IPS-20b (cell line): ENCODE results near the gene ADPRHL1.

ENCODE experiments used
- H3K27ac ChIP-seq: one replicate; pipeline ENCODE4 v1.5.1; 2013; ENCODE audit warnings: low read length
- H3K27me3 ChIP-seq: 2 replicates; pipeline ENCODE4 v1.6.1; 2013; ENCODE audit warnings: mild to moderate bottlenecking, low read length, inconsistent platforms; ENCODE audit not compliant: insufficient read depth
- H3K36me3 ChIP-seq: 2 replicates; pipeline ENCODE4 v1.6.1; 2013; ENCODE audit warnings: low read depth, mild to moderate bottlenecking, inconsistent platforms, low read length, moderate library complexity; ENCODE audit not compliant: insufficient read depth
- H3K4me1 ChIP-seq: 2 replicates; pipeline ENCODE4 v1.6.1; 2013; ENCODE audit warnings: mild to moderate bottlenecking, control low read depth, inconsistent platforms, low read length, moderate library complexity; ENCODE audit not compliant: insufficient read depth
- H3K4me3 ChIP-seq: 2 replicates; pipeline ENCODE4 v1.5.1; 2013; ENCODE audit warnings: mild to moderate bottlenecking, low read length, inconsistent platforms
- H3K9ac ChIP-seq: 2 replicates; pipeline ENCODE4 v1.6.1; 2013; ENCODE audit warnings: low read depth, mild to moderate bottlenecking, inconsistent platforms, low read length, moderate library complexity
- H3K9me3 ChIP-seq: 2 replicates; pipeline ENCODE4 v1.6.1; 2013; ENCODE audit warnings: mild to moderate bottlenecking, low read depth, low read length, inconsistent platforms; ENCODE audit not compliant: insufficient read depth

The ADPRHL1 gene

DNA sequence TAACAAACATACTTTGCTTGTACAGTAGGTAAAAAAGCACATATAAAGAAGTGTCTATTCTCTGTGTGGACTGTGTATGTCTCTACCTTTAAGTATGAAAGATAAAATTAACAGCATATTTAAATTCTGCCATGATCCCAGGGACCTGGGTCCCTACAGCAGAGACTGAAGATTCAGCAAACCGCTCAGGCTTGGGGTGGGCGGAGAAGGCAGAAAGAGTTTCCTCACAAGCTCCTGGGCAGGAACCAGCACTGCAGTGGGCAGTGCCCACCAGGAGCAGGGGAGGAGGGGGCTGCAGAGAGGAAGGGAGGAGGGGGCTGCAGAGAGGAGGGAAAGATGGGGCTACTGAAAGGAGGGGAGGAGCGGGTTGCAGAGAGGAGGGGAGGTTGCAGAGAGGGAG is 44.7 kb downstream of the ADPRHL1 start:
- H3K27me3 ChIP-seq = no peaks in the 10 kb centered on the region
- H3K4me3 ChIP-seq = no peak overlapping the region

DNA sequence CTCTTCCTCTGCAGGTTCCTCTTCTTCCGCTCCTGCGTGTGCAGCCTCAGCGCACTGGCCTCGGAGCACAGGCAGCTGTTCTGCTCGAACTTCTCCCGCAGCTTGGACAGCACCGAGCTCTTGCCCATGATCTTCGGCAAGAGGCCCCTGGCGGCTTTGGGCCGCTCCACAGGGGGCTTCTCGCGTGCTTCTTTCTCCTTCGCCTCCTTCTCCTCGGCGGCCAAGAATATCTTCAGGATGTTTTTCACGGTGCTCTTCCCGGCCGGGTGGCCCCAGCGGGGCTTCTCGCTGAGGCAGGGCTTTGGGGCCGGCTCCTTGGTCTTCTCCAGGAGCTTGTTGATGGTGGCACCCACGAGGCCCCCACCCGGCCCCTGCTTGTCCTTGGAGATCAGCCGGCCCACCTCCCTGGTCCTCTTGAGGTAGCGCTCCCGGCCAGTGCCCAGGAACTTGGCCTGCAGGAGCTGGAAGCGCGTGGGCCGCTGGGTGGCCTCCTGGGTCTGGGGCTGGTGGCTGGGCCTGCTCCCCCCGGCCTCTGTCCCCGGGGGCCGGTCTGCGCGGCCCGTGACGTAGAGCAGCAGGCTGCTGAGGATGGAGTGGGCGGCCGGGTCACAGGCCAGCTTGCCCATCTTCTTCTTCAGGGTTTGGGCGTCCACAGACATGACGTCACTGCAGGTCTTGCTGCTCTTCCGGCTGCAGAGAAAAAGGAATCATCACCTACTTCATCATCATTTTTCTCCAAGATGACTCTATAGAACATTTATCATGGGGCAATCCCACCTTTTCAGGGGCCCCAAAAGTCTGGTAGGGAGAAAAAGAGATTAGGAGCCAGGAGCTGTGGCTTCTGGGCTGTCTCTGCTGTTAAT is 45.5 kb downstream of the ADPRHL1 start:
- no peaks in the 10 kb centered on the region for H3K27me3 ChIP-seq
- no peaks in the 10 kb centered on the region for H3K4me1 ChIP-seq
- no peak overlapping the region for H3K9ac ChIP-seq
- no peak overlapping the region for H3K4me3 ChIP-seq
- no peaks in the 10 kb centered on the region for H3K36me3 ChIP-seq
- no peak overlapping the region for H3K27ac ChIP-seq
- H3K9me3 ChIP-seq = no peaks in the 10 kb centered on the region

More for the DNA sequence above, 44.7 kb downstream of the ADPRHL1 start:
- Histone ChIP-seq H3K9me3 (no peaks in the 10 kb centered on the region), H3K36me3 (no peaks in the 10 kb centered on the region), H3K4me1 (no peaks in the 10 kb centered on the region), H3K9ac (no peak overlapping the region), H3K27ac (no peak overlapping the region)

DNA sequence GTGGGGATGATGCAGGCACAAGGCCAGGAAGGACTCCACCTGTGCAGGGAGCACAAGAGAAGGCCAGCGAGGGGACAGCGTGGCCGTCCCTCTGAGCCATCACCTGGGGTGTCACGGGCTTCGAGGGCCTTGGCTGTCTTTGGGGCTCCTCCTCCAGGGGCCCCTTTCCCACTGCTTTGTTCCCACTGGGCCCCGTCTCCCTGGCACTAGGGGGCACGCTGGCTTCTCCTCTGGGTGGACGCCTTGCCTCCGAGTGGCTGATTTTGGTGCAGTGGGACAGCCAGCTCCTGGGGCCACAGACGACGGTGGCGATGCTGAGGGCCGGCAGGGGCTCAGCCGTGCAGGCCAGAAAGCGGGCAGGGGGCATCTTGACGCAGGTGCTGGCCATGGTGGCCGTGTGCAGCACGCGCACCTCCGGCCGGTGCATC is 46.2 kb downstream of the ADPRHL1 start:
- Histone ChIP-seq H3K9me3 (no peaks in the 10 kb centered on the region), H3K27me3 (no peaks in the 10 kb centered on the region), H3K27ac (no peak overlapping the region), H3K4me1 (no peaks in the 10 kb centered on the region), H3K4me3 (no peak overlapping the region), H3K36me3 (no peaks in the 10 kb centered on the region), H3K9ac (no peak overlapping the region)

DNA sequence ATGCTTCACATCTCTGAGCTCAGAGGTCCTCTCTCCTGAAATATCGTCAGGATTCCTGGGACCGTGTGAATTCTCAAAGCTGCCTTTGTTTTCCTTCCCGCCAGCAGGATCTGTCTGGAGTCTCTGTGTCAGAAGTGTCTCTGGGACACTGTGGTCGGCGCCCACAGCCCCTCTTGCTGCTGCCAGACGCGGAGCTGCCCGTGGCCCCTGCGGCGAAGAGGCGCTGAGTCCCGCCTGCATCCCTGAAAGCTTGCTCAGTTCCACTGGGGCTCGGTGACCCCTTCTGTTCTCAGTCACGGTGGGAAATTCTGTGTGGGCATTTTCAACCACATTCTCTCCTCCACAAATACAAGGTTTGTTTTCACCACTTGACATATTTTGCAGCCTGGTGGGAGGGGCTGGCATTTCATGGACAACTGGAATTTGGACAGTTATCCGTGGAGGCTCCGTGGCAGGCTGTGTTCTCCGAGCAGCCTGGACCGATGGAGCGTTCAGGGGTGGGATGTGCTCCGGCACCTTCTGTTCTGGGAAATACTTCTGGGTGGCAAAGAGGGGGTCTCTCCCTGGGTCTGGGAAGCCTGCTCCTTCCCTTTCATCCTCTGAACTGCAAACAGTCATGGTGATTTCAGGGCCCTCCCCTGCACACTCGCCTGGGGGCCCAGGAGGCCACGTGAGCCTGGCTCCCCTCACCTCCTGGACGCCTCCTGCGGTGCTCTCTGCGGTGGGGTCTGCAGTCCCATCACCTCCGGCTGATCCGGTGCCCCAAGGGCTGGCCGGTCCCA is 46.8 kb downstream of the ADPRHL1 start:
- Histone ChIP-seq H3K9ac (no peak overlapping the region), H3K27ac (no peak overlapping the region), H3K4me3 (no peak overlapping the region), H3K4me1 (no peaks in the 10 kb centered on the region), H3K36me3 (no peaks in the 10 kb centered on the region), H3K9me3 (no peaks in the 10 kb centered on the region), H3K27me3 (no peaks in the 10 kb centered on the region)

DNA sequence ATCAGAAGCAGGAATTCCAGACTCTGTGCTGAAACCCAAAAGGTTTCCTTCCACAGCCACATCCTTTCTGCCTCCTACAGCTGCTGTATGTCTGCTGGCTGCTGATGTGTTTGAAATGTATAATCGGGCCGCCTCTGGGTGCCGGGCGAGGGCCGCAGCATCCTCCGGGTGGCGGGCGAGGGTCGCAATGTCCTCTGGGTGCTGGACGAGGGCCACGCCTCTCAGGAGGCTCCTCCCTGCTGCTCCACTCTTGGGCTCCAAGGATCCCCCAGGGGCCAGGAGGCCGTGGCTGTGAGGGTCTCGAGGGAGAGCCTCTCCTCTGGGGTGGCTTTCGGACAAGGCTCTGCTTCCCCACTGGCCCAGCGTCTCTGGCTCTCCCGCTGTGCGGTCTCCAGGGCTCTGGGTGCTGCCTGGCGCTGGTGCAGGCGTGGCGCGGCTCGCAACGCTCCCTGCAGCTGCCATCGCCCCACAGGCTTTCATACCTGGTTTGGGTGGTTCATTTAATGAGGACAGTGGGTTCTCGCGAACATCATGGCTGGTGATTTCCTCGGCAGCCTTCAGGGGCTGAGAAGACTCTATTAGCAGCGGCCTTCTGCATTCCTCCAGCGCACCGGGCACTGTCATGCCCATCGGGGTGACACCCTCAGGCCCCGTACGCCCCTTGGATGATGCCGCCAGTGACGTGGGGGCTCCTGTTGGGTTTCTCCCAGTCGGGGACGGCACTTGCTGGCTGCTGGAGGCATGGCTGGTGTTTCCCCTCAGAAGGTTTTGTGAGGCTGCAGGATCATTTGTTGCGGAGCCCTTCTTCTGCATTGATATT is 47.6 kb downstream of the ADPRHL1 start:
- H3K27me3 ChIP-seq = no peaks in the 10 kb centered on the region
- H3K36me3 ChIP-seq = no peaks in the 10 kb centered on the region
- H3K9ac ChIP-seq = no peak overlapping the region
- no peak overlapping the region for H3K27ac ChIP-seq
- no peaks in the 10 kb centered on the region for H3K9me3 ChIP-seq
- no peaks in the 10 kb centered on the region for H3K4me1 ChIP-seq
- H3K4me3 ChIP-seq = no peak overlapping the region

DNA sequence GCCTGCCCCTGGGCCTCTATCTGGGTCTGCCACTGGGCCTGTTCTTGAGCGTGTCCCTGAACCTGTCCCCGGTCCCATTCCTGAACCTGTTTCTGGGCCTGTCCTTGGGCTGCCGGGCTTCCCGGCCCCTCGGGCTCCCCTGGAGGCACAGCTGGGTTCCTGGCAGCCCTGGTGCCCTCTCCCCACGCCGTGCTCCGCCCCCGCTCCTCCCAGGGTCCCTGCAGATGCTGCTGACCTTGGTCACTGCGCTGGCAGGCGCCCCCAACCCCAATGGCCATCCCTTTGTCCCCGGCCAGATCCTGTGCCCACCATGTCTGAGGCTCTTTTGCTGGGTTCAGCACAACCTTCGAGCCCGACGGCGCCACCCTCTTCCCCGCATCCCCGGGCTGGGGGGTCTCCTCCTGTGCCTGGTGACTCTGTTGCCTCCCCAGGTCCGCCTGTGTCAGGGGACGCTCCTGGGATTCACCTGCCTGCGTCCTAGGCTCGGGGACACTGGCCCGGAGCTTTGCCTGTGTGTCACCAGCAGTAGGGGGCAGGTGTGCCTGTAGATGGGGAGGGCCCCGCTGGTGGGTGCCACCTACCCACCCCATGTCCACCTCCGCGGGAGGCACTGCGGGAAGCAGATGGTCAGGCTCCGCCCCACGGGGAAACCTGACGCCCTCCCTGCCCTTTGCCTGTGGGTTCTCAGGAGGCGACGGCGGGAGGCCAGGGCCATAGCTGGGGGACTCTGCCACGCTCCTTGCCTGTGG is 48.4 kb downstream of the ADPRHL1 start:
- H3K9me3 ChIP-seq = no peaks in the 10 kb centered on the region
- no peaks in the 10 kb centered on the region for H3K27me3 ChIP-seq
- no peak overlapping the region for H3K4me3 ChIP-seq

DNA sequence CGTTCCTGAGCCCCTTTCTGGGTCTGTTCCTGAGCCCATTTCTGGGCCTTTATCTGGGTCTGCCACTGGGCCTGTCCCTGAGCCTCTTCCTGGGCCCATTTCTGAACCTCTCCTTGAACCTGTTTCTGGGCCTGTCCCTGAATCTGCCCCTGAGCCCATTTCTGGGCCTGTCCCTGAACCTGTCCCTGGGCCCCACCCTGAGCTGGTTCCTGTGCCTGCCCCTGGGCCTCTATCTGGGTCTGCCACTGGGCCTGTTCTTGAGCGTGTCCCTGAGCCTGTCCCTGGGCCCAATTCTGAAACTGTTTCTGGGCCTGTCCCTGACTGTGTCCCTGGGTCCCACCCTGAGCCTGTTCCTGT is 48.9 kb downstream of the ADPRHL1 start:
- Histone ChIP-seq H3K4me3 (no peak overlapping the region), H3K9ac (no peak overlapping the region), H3K36me3 (no peaks in the 10 kb centered on the region), H3K27me3 (no peaks in the 10 kb centered on the region), H3K9me3 (no peaks in the 10 kb centered on the region), H3K27ac (no peak overlapping the region), H3K4me1 (peaks cover 1% of the 10 kb centered on the region; the same call in 1 of the 2 replicates)

More for the DNA sequence above, 48.4 kb downstream of the ADPRHL1 start:
- no peak overlapping the region for H3K9ac ChIP-seq
- no peak overlapping the region for H3K27ac ChIP-seq
- H3K36me3 ChIP-seq = no peaks in the 10 kb centered on the region
- H3K4me1 ChIP-seq = no peaks in the 10 kb centered on the region

DNA sequence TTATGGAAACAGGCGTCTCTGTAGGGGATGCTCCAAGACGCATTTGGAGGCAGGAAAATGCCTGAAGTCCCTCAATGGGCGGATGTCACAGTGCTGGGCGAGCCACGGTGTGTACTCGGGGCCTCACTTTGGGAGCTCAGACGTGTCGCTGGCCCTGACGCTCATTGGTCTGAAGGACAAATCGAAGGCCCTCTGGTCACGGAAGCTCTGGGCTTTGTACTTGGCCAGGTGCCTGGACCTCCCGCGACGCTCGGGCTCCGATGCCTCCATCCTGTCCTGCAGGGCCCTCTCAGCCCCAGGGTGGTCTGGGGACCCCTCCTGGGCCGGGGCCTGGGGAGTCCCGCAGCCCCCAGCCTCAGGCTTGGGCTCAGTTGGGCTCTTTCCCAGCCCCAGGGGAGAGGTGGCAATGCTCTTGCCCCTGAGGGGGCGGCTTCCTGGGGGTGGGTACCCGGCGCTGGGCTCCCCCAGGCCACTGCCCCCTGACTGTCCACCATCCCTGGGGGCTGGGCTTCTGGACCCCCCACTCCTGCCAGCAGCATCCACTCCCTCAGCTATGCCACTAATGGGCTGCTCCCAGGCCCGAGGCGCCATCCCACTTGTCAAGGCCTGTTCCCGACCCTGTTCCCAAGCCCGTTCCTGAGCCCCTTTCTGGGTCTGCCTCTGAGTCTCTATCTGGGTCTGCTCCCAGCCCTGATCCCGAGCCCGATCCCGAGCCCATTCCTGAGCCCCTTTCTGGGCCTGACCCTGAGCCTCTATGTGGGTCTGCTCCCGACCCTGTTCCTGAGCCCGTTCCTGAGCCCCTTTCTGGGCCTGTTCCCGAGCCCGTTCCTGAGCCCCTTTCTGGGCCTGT is 49.8 kb downstream of the ADPRHL1 start:
- H3K27me3 ChIP-seq = no peaks in the 10 kb centered on the region
- no peak overlapping the region for H3K9ac ChIP-seq
- peaks cover 4% of the 10 kb centered on the region; the same call in 1 of the 2 replicates for H3K4me1 ChIP-seq
- H3K4me3 ChIP-seq = no peak overlapping the region
- no peaks in the 10 kb centered on the region for H3K9me3 ChIP-seq
- no peaks in the 10 kb centered on the region for H3K36me3 ChIP-seq
- no peak overlapping the region for H3K27ac ChIP-seq

DNA sequence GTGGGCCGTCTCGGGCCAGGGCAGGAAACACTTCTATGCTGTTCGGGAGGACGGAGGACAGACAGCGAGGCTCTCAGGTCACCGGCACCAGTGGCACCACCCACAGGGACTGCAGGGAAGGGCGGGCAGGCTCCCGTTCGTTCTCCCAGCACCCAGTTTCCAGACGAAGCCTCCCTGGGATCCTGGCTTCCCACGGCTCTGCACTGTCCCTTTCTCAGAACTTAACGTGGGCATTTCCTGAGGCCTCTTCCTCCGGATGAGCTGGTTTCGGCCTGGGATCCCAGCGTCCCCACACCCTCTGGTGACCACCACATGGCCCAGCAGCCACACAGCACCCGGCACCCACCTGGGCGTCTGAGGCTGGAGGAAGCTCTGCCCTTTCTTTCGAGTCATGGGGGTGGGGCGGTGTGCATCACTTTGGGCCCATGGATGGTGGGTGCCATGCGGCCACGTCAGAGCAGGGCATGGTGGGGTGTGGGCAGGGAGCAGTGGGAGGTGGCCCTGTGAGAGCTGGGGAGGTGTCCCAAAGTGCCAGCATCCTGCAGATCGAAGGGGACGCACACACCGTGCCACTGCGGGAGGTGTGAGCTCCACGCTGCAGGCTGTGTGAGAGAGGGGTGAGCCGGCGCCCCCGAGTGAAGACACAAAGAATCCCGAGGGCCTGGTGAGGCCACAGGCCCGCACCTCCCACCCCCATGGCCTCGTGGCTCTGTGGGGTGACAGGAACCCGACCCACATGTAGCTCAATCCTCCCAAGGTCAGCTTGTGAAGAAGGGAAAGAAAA is 50.6 kb downstream of the ADPRHL1 start:
- Histone ChIP-seq H3K4me3 (no peak overlapping the region), H3K36me3 (no peaks in the 10 kb centered on the region), H3K27me3 (no peaks in the 10 kb centered on the region), H3K4me1 (peaks cover 4% of the 10 kb centered on the region; the same call in 1 of the 2 replicates), H3K9me3 (no peaks in the 10 kb centered on the region), H3K9ac (no peak overlapping the region), H3K27ac (no peak overlapping the region)
